ENCODE results near the gene AGPAT4. TPM values are rescaled to one million over a fixed set of nuclear protein-coding genes. Genes with fewer than 3 reads are reported as not detected.

The AGPAT4 gene
- total and polyA plus RNA-seq, 2 of the 13 experiments (the other 11 are each of a cell fraction or from before 2014, with no cell fraction given) = 0.07 to 0.13 TPM

DNA sequence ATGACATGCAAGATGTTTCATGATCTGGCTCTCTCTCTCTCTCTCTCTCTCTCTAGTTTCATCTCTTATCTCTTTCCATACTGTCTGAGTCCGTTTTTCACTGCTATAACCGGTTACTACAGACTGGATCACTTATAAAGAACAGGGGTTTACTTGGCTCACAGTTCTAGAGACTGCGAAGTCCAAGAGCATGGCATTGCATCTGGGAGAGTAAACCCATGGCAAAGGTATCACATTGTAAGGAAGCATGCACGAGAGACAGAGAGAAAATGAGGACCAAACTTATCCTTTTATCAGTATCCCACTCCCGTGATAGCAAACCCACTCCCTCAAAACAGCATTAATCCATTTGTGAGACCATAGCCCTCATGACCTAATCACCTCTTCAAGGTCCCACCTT is 7.2 kb upstream of the AGPAT4 start:
- TF ChIP-seq ZNF564 (CRISPR knock-in tag; IDR thresholded peaks at IDR 0.05) = peak; percentile 90; the same call in 1 of the 2 replicates
- TF ChIP-seq MATR3 (CRISPR knock-in tag; IDR thresholded peaks at IDR 0.05) = no peak
- TF ChIP-seq, protein P1, sequence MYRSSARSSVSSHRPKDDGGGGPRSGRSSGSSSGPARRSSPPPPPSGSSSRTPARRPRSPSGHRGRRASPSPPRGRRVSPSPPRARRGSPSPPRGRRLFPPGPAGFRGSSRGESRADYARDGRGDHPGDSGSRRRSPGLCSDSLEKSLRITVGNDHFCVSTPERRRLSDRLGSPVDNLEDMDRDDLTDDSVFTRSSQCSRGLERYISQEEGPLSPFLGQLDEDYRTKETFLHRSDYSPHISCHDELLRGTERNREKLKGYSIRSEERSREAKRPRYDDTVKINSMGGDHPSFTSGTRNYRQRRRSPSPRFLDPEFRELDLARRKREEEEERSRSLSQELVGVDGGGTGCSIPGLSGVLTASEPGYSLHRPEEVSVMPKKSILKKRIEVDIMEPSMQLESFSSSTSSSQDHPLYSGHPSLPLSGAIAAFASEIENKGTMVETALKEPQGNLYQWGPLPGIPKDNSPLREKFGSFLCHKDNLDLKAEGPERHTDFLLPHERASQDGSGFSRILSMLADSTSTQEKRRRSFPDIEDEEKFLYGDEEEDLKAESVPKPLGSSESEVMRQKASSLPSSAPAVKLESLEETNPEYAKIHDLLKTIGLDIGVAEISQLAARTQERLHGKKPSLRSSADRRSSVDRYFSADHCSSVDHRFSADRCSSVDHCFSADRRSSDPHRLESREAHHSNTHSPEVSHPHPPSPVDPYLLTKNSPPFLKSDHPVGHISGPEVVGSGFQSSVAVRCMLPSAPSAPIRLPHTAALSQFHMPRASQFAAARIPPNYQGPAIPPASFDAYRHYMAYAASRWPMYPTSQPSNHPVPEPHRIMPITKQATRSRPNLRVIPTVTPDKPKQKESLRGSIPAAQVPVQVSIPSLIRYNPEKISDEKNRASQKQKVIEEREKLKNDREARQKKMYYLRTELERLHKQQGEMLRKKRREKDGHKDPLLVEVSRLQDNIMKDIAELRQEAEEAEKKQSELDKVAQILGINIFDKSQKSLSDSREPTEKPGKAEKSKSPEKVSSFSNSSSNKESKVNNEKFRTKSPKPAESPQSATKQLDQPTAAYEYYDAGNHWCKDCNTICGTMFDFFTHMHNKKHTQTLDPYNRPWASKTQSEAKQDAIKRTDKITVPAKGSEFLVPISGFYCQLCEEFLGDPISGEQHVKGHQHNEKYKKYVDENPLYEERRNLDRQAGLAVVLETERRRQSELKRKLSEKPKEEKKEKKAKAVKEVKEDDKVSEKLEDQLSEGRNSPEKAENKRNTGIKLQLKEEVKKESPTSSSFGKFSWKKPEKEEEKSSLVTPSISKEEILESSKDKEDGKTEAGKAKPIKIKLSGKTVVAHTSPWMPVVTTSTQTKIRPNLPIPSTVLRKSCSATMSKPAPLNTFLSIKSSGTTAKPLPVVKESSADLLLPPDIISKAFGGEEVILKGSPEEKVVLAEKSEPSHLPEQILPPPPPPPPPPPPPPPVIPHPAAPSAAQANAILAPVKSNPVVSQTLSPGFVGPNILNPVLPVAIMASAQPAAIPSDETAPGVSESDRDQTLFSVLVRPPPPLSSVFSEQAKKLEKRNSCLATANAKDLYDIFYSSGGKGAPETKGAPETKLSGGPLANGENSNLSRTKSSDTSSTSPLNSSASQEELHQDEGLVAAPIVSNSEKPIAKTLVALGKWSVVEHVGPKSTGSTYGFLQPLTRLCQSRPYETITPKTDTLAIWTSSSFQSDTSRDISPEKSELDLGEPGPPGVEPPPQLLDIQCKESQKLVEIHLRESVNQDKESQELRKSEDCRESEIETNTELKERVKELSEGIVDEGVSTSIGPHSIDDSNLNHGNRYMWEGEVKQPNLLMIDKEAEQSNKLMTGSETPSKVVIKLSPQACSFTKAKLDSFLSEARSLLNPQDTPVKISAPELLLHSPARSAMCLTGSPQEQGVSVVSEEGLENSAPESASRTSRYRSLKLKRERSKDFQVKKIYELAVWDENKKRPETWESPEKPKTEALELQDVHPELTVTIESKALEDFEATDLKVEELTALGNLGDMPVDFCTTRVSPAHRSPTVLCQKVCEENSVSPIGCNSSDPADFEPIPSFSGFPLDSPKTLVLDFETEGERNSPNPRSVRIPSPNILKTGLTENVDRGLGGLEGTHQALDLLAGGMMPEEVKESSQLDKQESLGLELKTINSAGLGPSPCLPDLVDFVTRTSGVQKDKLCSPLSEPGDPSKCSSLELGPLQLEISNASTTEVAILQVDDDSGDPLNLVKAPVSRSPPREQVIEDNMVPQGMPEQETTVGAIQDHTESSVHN (CRISPR knock-in tag; IDR thresholded peaks at IDR 0.05) = no peak
- Histone ChIP-seq H3K27ac (ENCODE audit: extremely low read length, insufficient read depth, low read length) (no peak overlapping the region), H3K4me1 (ENCODE audit: insufficient read depth, low read length) (no peaks in the 10 kb centered on the region), H3K36me3 (replicated peaks in 1 of 2; ENCODE audit: control insufficient read depth in 1 of 2, insufficient read depth in 2 of 2, low read length in 2 of 2) (no peaks in the 10 kb centered on the region), H2AFZ (ENCODE audit: low read length) (no peak overlapping the region), H4K20me1 (ENCODE audit: insufficient read depth, low read length) (no peaks in the 10 kb centered on the region), H3K4me3 (replicated peaks in 1 of 3; ENCODE audit: insufficient read depth in 1 of 3, low read depth in 2 of 3, low read length in 3 of 3) (no peak overlapping the region), H3K79me2 (ENCODE audit: insufficient read depth, low read length) (no peaks in the 10 kb centered on the region), H3K9me3 (ENCODE audit: low read length) (peaks cover 5% of the 10 kb centered on the region; the same call in 1 of the 2 replicates), H3K9ac (ENCODE audit: insufficient read depth, low read depth, low read length) (no peak overlapping the region), H3K27me3 (ENCODE audit: control insufficient read depth in 1 of 2, insufficient read depth in 2 of 2, low read length in 2 of 2) (peaks cover 0 to 3% of the 10 kb centered on the region in 2 experiments; a peak in 1 of 5 replicates), H3K4me2 (ENCODE audit: low read depth, low read length) (no peak overlapping the region)
- no TSS peak for BruUV-seq (replicated peaks)
- POLR2A ChIA-PET = no interaction called here
- WGBS (ENCODE audit: low lambda C conversion rate) = 4% methylated on average over 5 of the region's 5 CpGs
- ATAC-seq (no peak), FAIRE-seq (no peak), DNase-seq (ENCODE audit: low spot score) (no peak)
- in situ Hi-C loops (cut with HindIII; ENCODE audit: extremely low pct_ligation_motif_present, low pct_unique_long_range_greater_than_20kb) = no loop called here
- CTCF ChIA-PET (ENCODE audit: low intra/inter-chr PET ratio, low total read pairs) = no interaction called here
- intact Hi-C loops (cut with micrococcal nuclease; ENCODE audit: unreplicated experiment) = no loop called here

Data from HepG2 (cell line).